ENCODE results near the gene RNF212B.
"Not testable (repeated sequence)": the region's sequence is repeated elsewhere in the genome, so short reads cannot be mapped to it uniquely, and the experiment has no call there.

Gene RNF212B

DNA sequence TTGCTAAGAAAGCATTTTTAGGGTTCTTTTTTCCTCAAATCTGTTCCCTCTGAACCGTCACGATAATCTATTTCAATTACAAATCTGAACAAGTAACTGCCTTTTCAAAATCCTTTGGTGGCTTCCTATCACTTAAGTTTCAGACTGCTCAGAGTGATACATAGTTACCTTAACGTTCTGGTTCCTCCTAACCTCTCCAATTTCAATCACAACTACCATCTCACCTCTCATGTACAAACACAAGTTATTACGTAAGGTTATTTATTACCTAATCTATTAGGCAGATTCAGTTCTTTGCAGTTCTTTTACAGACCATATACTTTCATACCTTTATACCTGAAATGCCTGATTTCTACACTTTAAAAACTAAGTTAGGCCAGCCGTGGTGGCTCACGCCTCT, 12.1 kb downstream of the RNF212B start:
- TF ChIP-seq, protein P1, sequence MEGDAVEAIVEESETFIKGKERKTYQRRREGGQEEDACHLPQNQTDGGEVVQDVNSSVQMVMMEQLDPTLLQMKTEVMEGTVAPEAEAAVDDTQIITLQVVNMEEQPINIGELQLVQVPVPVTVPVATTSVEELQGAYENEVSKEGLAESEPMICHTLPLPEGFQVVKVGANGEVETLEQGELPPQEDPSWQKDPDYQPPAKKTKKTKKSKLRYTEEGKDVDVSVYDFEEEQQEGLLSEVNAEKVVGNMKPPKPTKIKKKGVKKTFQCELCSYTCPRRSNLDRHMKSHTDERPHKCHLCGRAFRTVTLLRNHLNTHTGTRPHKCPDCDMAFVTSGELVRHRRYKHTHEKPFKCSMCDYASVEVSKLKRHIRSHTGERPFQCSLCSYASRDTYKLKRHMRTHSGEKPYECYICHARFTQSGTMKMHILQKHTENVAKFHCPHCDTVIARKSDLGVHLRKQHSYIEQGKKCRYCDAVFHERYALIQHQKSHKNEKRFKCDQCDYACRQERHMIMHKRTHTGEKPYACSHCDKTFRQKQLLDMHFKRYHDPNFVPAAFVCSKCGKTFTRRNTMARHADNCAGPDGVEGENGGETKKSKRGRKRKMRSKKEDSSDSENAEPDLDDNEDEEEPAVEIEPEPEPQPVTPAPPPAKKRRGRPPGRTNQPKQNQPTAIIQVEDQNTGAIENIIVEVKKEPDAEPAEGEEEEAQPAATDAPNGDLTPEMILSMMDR (IDR thresholded peaks at IDR 0.05; ENCODE audit: low read depth, low read length, missing control alignments), result no peak
- DNase-seq, result no peak
- Histone ChIP-seq H3K36me3 (replicated peaks) (no peaks in the 10 kb centered on the region), H3K4me3 (ENCODE audit: low read depth, low read length) (no peak overlapping the region), H3K27me3 (replicated peaks) (no peaks in the 10 kb centered on the region), H3K27ac (no peak overlapping the region)
- in situ Hi-C loops (cut with HindIII; ENCODE audit: low pct_ligation_motif_present, low sequenced_read_pairs), result no loop called here

DNA sequence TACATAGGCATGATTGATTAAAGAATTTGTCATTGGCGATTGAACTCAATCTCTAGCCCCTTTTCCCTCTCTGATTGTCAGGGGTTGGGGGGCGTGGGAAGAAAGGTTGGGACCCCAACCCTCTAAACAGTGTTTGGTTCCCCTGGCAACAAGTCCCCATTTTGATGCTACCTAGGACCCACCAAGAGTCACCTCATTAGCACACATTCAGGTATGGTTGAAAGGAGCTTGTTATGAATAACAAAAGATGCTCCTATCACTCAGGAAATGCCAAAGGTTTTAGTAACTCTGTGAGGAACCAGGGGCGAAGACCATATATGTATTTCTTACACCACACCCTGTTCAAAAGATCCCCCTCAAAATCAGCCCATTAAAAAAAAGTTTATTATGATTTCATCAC, 14.3 kb downstream of the RNF212B start:
- in situ Hi-C loops (cut with HindIII; ENCODE audit: low pct_ligation_motif_present, low sequenced_read_pairs), result no loop called here
- TF ChIP-seq, protein P1 (IDR thresholded peaks at IDR 0.05; ENCODE audit: low read depth, low read length, missing control alignments), result no peak
- H3K27ac ChIP-seq, result no peak overlapping the region
- no peak overlapping the region for H3K4me3 ChIP-seq (ENCODE audit: low read depth, low read length)
- H3K27me3 ChIP-seq (replicated peaks), result no peaks in the 10 kb centered on the region
- H3K36me3 ChIP-seq (replicated peaks), result no peaks in the 10 kb centered on the region
- DNase-seq, result no peak

DNA sequence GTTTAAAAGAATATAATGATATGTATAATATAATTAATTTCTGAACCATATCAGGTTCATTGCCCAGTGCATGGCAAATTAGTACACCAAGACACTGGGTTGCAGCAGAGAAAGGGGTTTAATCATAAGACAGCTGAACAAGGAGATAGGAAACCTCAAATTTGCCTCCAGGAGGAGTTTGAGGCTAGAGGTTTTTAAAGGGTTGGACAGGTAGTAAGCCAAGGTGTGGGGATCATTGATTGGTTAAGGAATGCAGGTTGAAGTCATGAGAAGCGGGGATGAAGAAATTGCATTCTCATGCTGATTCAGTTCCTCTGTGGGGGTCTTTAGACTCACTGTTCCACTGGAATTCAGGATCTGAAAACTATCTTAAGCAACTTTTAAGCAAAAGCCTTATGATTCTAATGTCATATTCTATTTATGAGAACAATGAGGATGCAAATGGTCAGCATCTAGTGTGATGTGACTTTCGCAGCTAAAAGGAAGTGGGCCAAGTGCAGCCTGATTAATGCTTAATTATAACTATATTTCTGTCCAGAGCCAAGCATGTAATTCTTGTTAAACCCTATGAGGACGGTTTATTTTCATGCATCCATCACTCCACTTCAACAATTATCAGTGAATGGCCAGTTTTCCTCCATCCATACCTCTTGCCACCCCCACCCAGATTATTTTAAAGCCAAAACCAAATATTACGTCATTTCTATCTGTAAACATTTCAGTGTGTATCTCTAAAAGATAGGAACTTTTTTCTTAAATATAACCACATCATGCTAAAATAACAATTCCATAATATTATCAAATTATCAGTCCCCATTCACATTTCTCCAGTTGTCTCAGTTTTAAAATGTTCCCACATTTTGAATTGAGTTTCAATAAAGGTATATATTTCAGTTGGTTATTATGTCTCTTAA, 14.9 kb downstream of the RNF212B start:
- H3K4me3 ChIP-seq (ENCODE audit: low read depth, low read length), result no peak overlapping the region
- H3K27me3 ChIP-seq (replicated peaks), result no peaks in the 10 kb centered on the region
- TF ChIP-seq, protein P1 (IDR thresholded peaks at IDR 0.05; ENCODE audit: low read depth, low read length, missing control alignments), result no peak
- DNase-seq, result no peak
- in situ Hi-C loops (cut with HindIII; ENCODE audit: low pct_ligation_motif_present, low sequenced_read_pairs), result no loop called here
- no peak overlapping the region for H3K27ac ChIP-seq
- no peaks in the 10 kb centered on the region for H3K36me3 ChIP-seq (replicated peaks)

DNA sequence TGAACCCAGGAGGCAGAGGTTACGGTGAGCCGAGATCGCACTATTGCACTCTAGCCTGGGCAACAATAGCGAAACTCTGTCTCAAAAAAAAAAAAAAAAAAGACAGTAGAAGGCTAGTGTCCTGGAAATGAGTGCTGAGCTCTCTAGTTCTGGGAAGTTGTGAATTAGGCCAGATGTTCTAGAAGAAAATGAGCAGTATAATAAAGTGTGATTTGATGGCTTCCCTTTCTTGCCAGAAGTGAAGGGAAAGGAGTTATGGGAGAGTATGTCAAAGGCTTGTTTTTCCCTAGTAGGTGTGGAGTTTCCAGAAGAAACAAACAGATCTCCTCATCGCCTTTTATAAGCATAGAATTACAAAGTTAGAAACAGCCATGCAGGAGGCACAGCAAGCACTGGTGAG, 20.5 kb downstream of the RNF212B start:
- no peak overlapping the region for H3K4me3 ChIP-seq (ENCODE audit: low read depth, low read length)
- TF ChIP-seq, protein P1 (IDR thresholded peaks at IDR 0.05; ENCODE audit: low read depth, low read length, missing control alignments), result no peak
- no peaks in the 10 kb centered on the region for H3K36me3 ChIP-seq (replicated peaks)
- H3K27me3 ChIP-seq (replicated peaks), result peaks cover 4% of the 10 kb centered on the region
- H3K27ac ChIP-seq, result no peak overlapping the region
- in situ Hi-C loops (cut with HindIII; ENCODE audit: low pct_ligation_motif_present, low sequenced_read_pairs), result no loop called here
- DNase-seq, result no peak

DNA sequence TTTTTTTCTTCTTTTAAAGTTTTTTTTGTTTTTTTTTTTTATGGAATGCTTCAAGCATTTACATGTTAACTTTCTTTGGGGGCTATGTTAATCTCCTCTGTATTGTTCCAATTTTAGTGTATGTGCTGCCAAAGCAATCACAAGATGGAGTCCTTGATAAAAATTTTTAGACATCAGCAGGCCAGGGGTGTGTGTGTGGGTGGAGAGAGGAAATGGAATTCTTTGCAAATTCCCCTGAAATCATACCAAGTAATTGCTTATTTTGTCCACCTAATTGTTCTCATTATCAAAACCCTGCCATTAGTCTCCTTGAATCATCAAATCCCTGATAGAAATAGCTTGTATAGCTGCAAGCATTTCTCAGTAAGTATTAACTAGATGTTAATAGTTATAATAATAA, 21.7 kb downstream of the RNF212B start:
- in situ Hi-C loops (cut with HindIII; ENCODE audit: low pct_ligation_motif_present, low sequenced_read_pairs), result no loop called here
- H3K27ac ChIP-seq, result no peak overlapping the region
- peaks cover 4% of the 10 kb centered on the region for H3K27me3 ChIP-seq (replicated peaks)
- no peaks in the 10 kb centered on the region for H3K36me3 ChIP-seq (replicated peaks)
- no peak for DNase-seq
- TF ChIP-seq, protein P1 (IDR thresholded peaks at IDR 0.05; ENCODE audit: low read depth, low read length, missing control alignments), result no peak
- H3K4me3 ChIP-seq (ENCODE audit: low read depth, low read length), result no peak overlapping the region

DNA sequence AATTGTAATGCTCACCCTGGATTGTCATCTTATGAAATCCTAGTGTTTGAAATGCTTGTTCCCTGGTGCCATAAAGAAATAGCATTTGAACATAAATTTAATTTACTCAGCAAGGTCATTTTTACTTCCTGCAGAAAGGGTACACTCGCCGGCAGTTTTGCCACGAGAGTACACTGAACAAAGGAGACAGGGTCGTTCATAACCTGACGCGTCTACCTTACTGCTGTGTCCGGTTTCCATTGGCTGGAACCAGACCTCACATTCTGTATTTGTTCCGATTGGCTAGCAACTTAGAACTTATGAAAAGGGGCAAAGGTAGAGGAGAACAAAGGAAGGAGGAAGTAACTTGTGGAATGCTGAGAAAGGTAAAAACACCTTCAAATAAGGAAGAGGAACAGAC, 23.1 kb downstream of the RNF212B start:
- H3K27ac ChIP-seq; DNase-seq; H3K36me3 ChIP-seq (replicated peaks); H3K4me3 ChIP-seq (ENCODE audit: low read depth, low read length); H3K27me3 ChIP-seq (replicated peaks); in situ Hi-C loops (cut with HindIII; ENCODE audit: low pct_ligation_motif_present, low sequenced_read_pairs): not testable (repeated sequence)

Measured in brain microvascular endothelial cell (primary cell).